Glutamatergic neuron (in vitro differentiated cells): ENCODE results near the gene SEPTIN7. TPM values are rescaled to one million over a fixed set of nuclear protein-coding genes. Genes with fewer than 3 reads are reported as not detected.

Experiments
- DNase-seq: peaks from one replicate; pipeline ENCODE4 v3.0.0; 2022
- H3K27ac Mint-ChIP-seq: one replicate; pipeline ENCODE4 v1.8.0; 2020; ENCODE audit warnings: mild to moderate bottlenecking, mixed read lengths, inconsistent platforms; ENCODE audit not compliant: unreplicated experiment
- H3K27me3 Mint-ChIP-seq: one replicate; pipeline ENCODE4 v1.8.0; 2020; ENCODE audit warnings: mild to moderate bottlenecking, moderate library complexity, mixed read lengths, inconsistent platforms; ENCODE audit not compliant: unreplicated experiment
- H3K36me3 Mint-ChIP-seq: one replicate; pipeline ENCODE4 v1.8.0; 2020; ENCODE audit warnings: mild to moderate bottlenecking, mixed read lengths, inconsistent platforms; ENCODE audit not compliant: unreplicated experiment
- H3K4me1 Mint-ChIP-seq: one replicate; pipeline ENCODE4 v1.8.0; 2020; ENCODE audit warnings: mild to moderate bottlenecking, low read depth, mixed read lengths, inconsistent platforms; ENCODE audit not compliant: unreplicated experiment
- H3K4me3 Mint-ChIP-seq: one replicate; pipeline ENCODE4 v1.8.0; 2020; ENCODE audit warnings: mild to moderate bottlenecking, mixed read lengths, inconsistent platforms; ENCODE audit not compliant: unreplicated experiment
- H3K9me3 Mint-ChIP-seq: one replicate; pipeline ENCODE4 v1.8.0; 2020; ENCODE audit warnings: mild to moderate bottlenecking, moderate library complexity, mixed read lengths, inconsistent platforms; ENCODE audit not compliant: unreplicated experiment
- total RNA-seq: library from RNA; stranded (reverse); fragmentation: NEBNext Ultra II Directional; extraction: Animal tissue kit (Norgen Biotek cat#: 25700); gene quantifications from one replicate; pipeline ENCODE4 v1.2.1, GENCODE V29; 2021; ENCODE audit not compliant: unreplicated experiment
- TF ChIP-seq, protein P1 (sequence below): fragments of 200-600 bp; sonication (generic); IDR thresholded peaks from one replicate; pipeline ENCODE4 v1.5.0; 2021; ENCODE audit not compliant: partially characterized antibody, unreplicated experiment

SEPTIN7 gene
- total RNA-seq, 1 donor from 2014 or later: 189 TPM

DNA sequence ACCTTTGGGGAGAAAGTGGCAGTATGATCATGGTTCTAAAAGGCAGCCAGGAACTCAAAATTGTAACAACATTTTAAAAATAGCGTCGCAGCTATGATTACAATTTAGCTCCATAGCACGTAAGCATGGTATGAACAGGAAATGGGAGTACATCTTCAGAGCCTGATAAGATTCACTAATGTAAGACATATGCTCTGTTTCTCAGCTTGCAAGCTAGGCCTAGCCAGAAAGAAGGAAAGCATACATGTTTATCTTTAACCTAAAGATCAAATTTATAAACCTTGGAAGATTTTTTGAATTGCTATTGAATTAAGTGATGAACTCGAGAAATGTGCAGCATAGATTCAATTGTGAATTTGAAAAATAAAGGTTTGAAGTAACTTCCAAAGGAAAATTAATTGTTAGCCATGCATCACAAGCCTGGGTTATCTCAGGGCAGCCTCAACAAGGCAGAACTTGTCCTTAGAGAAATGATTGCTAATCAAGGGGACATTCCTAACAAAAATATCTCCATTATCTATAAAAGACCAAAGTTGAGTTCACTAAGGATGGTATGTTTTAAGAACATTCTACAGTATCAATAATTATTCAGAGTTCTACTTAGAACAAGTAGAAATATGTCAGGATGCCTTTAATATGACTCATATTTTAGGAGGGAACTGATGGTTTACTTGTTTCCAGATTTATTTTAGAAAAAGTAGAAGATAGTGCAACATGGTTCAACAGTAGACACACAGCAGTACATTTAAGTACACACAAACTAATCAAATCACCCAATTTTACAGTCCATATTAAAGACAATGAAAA, 38.8 kb upstream of the SEPTIN7 start:
- Mint-ChIP-seq H3K4me3 (no peak overlapping the region), H3K4me1 (peaks cover 2% of the 10 kb centered on the region), H3K9me3 (no peaks in the 10 kb centered on the region), H3K27ac (no peak overlapping the region), H3K27me3 (no peaks in the 10 kb centered on the region), H3K36me3 (no peaks in the 10 kb centered on the region)
- TF ChIP-seq, protein P1, sequence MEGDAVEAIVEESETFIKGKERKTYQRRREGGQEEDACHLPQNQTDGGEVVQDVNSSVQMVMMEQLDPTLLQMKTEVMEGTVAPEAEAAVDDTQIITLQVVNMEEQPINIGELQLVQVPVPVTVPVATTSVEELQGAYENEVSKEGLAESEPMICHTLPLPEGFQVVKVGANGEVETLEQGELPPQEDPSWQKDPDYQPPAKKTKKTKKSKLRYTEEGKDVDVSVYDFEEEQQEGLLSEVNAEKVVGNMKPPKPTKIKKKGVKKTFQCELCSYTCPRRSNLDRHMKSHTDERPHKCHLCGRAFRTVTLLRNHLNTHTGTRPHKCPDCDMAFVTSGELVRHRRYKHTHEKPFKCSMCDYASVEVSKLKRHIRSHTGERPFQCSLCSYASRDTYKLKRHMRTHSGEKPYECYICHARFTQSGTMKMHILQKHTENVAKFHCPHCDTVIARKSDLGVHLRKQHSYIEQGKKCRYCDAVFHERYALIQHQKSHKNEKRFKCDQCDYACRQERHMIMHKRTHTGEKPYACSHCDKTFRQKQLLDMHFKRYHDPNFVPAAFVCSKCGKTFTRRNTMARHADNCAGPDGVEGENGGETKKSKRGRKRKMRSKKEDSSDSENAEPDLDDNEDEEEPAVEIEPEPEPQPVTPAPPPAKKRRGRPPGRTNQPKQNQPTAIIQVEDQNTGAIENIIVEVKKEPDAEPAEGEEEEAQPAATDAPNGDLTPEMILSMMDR: no peak
- DNase-seq: no peak

DNA sequence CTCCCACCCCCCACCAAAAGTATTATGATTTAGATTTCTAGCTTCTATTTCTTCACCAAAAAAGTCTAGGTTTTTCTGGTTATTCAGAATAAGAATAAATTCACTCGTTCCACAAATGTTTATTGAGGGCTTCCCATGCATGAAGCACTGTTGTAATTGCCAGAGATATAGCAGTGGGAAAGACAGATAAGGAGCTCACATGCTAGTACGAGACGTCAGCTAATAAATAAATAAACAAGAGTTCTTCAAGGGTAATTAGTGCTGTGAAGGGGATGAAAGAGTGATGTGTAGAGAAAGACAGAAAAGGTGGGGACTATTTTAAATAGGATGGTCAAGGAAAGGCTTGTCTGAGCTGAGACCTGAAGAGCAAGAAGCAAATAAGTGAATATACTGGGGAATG, 38.1 kb upstream of the SEPTIN7 start:
- Mint-ChIP-seq H3K9me3 (no peaks in the 10 kb centered on the region), H3K36me3 (no peaks in the 10 kb centered on the region), H3K4me1 (peaks cover 2% of the 10 kb centered on the region), H3K27me3 (no peaks in the 10 kb centered on the region), H3K27ac (no peak overlapping the region), H3K4me3 (no peak overlapping the region)
- TF ChIP-seq, protein P1: no peak
- no peak for DNase-seq

DNA sequence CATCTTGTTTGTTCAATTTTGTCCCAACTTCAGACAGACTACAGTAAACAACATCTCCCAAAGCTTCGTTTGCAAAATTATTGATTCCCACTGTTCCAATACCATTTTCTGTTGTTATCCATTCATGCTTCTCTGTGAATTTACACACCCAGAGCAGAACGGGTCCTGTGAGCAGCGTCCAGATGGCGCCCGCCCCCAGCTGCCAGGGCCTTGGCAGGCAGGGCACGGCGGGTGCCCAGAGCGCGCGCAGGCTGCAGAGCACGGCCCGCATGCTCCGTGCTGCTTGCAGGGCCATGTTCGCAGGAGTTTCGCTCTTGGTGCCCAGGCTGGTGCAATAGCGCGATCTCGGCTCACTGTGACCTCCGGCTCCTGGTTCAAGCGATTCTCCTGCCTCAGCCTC, 32.5 kb upstream of the SEPTIN7 start:
- no peak overlapping the region for H3K4me3 Mint-ChIP-seq
- no peak for DNase-seq

DNA sequence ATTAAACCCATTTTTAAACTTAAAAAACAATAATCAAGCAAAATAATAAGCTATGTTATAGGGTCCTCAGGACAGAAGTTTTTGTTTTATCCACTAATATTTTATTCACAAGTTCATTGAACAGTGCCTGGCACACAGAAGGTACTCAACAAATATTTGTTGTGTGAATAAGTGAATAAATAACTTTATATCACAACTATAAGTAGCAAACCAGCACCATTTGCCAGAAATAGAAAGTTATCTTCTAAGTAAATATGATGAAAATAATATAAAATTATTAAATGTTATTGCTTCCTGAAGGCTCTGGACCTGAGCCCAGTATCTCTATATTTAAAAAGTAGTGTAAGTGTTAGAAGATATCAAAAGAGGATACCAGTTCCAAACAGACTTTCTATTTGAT, 29.1 kb upstream of the SEPTIN7 start:
- Mint-ChIP-seq H3K4me1 (no peaks in the 10 kb centered on the region), H3K27ac (no peak overlapping the region), H3K9me3 (no peaks in the 10 kb centered on the region), H3K27me3 (no peaks in the 10 kb centered on the region), H3K4me3 (no peak overlapping the region), H3K36me3 (no peaks in the 10 kb centered on the region)
- DNase-seq: no peak
- TF ChIP-seq, protein P1: no peak

More for the DNA sequence above, 32.5 kb upstream of the SEPTIN7 start:
- TF ChIP-seq, protein P1: no peak
- Mint-ChIP-seq H3K9me3 (no peaks in the 10 kb centered on the region), H3K27ac (no peak overlapping the region), H3K27me3 (no peaks in the 10 kb centered on the region), H3K36me3 (no peaks in the 10 kb centered on the region), H3K4me1 (no peaks in the 10 kb centered on the region)

DNA sequence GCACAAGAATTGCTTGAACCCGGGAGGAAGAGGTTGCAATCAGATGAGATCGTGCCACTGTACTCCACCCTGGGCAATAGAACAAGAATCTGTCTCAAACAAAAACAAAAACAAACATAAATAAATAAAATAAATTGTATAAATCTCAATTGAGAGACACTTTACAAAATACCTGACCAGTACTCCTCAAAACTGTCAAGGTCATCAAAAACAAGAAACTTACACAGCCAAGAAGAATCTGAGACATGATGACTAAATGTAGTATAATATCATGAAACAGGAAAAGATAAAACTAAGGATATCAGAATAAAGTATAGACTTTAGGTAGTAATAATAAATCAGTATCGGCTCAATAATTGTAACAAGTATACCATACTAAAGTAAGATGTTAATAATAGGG, 26.9 kb upstream of the SEPTIN7 start:
- DNase-seq: no peak
- no peaks in the 10 kb centered on the region for H3K4me1 Mint-ChIP-seq
- no peak overlapping the region for H3K27ac Mint-ChIP-seq
- H3K4me3 Mint-ChIP-seq: no peak overlapping the region
- no peaks in the 10 kb centered on the region for H3K27me3 Mint-ChIP-seq
- TF ChIP-seq, protein P1: no peak
- no peaks in the 10 kb centered on the region for H3K36me3 Mint-ChIP-seq
- H3K9me3 Mint-ChIP-seq: no peaks in the 10 kb centered on the region
